Adipocyte (in vitro differentiated cells): Measurements from ENCODE around the gene IMMP2L.

Experiments used
- DNase-seq: peaks from one replicate; pipeline ENCODE4 v3.0.0-alpha.2; 2015; ENCODE audit warnings: low read depth
- H3K27me3 ChIP-seq: replicated peaks from 2 replicates; pipeline ENCODE4 v1.7.0; 2013; ENCODE audit warnings: mild to moderate bottlenecking, low read length, moderate library complexity; ENCODE audit not compliant: control insufficient read depth, insufficient read depth
- H3K36me3 ChIP-seq: 2 replicates; pipeline ENCODE4 v1.7.0; 2013; ENCODE audit warnings: low read length, mild to moderate bottlenecking, moderate library complexity; ENCODE audit not compliant: control insufficient read depth, insufficient read depth, severe bottlenecking
- H3K4me1 ChIP-seq: 2 replicates; pipeline ENCODE4 v1.7.0; 2013; ENCODE audit warnings: mild to moderate bottlenecking, low read length, moderate library complexity; ENCODE audit not compliant: control insufficient read depth, insufficient read depth
- H3K4me3 ChIP-seq: 2 replicates; pipeline ENCODE4 v1.7.0; 2013; ENCODE audit warnings: mild to moderate bottlenecking, low read length, moderate library complexity
- H3K9ac ChIP-seq: 2 replicates; pipeline ENCODE4 v1.7.0; 2013; ENCODE audit warnings: mild to moderate bottlenecking, low read length, moderate library complexity
- H3K9me3 ChIP-seq: 2 replicates; pipeline ENCODE4 v1.7.0; 2013; ENCODE audit warnings: mild to moderate bottlenecking, low read length, moderate library complexity; ENCODE audit not compliant: control insufficient read depth

The IMMP2L gene

GRCh38 chr7:110871856-110872255 lies 690.4 kb downstream of the IMMP2L start:
- DNase-seq = no peak
- H3K4me3 ChIP-seq = no peak overlapping the region
- H3K36me3 ChIP-seq = no peaks in the 10 kb centered on the region
- peaks cover 5% of the 10 kb centered on the region for H3K9me3 ChIP-seq
- H3K9ac ChIP-seq = no peak overlapping the region
- H3K4me1 ChIP-seq = peaks cover 8% of the 10 kb centered on the region
- no peaks in the 10 kb centered on the region for H3K27me3 ChIP-seq

GRCh38 chr7:110870926-110871325 lies 691.4 kb downstream of the IMMP2L start:
- Histone ChIP-seq H3K9ac (no peak overlapping the region), H3K4me3 (no peak overlapping the region), H3K9me3 (peaks cover 6% of the 10 kb centered on the region), H3K4me1 (no peaks in the 10 kb centered on the region), H3K36me3 (no peaks in the 10 kb centered on the region), H3K27me3 (no peaks in the 10 kb centered on the region)
- DNase-seq = no peak

- no peak overlapping the region for H3K9ac ChIP-seq
- no peak overlapping the region for H3K4me3 ChIP-seq
- peaks cover 6% of the 10 kb centered on the region for H3K9me3 ChIP-seq
- peak; percentile 51 for DNase-seq
- H3K4me1 ChIP-seq = no peaks in the 10 kb centered on the region
- no peaks in the 10 kb centered on the region for H3K36me3 ChIP-seq
- H3K27me3 ChIP-seq = no peaks in the 10 kb centered on the region
Observed at GRCh38 chr7:110868458-110868857, 693.8 kb downstream of the IMMP2L start.

GRCh38 chr7:110867771-110868170 lies 694.5 kb downstream of the IMMP2L start:
- H3K9ac ChIP-seq = no peak overlapping the region
- no peak overlapping the region for H3K4me3 ChIP-seq
- H3K9me3 ChIP-seq = peaks cover 6% of the 10 kb centered on the region
- no peaks in the 10 kb centered on the region for H3K27me3 ChIP-seq
- no peaks in the 10 kb centered on the region for H3K4me1 ChIP-seq
- H3K36me3 ChIP-seq = no peaks in the 10 kb centered on the region
- DNase-seq = no peak

- H3K36me3 ChIP-seq = no peaks in the 10 kb centered on the region
Observed at GRCh38 chr7:110863258-110863657, 699.0 kb downstream of the IMMP2L start.

GRCh38 chr7:110861163-110861562 lies 701.1 kb downstream of the IMMP2L start:
- no peaks in the 10 kb centered on the region for H3K27me3 ChIP-seq
- no peaks in the 10 kb centered on the region for H3K4me1 ChIP-seq
- H3K9me3 ChIP-seq = no peaks in the 10 kb centered on the region
- H3K4me3 ChIP-seq = no peak overlapping the region
- no peaks in the 10 kb centered on the region for H3K36me3 ChIP-seq
- no peak for DNase-seq
- H3K9ac ChIP-seq = no peak overlapping the region

More at GRCh38 chr7:110863258-110863657, 699.0 kb downstream of the IMMP2L start:
- Histone ChIP-seq H3K9me3 (peaks cover 6% of the 10 kb centered on the region), H3K9ac (no peak overlapping the region), H3K4me1 (no peaks in the 10 kb centered on the region), H3K4me3 (no peak overlapping the region), H3K27me3 (no peaks in the 10 kb centered on the region)
- DNase-seq = no peak

GRCh38 chr7:110857106-110857505 lies 705.2 kb downstream of the IMMP2L start:
- no peaks in the 10 kb centered on the region for H3K36me3 ChIP-seq
- H3K4me3 ChIP-seq = no peak overlapping the region
- H3K4me1 ChIP-seq = no peaks in the 10 kb centered on the region
- no peak for DNase-seq
- H3K9me3 ChIP-seq = no peaks in the 10 kb centered on the region
- H3K27me3 ChIP-seq = no peaks in the 10 kb centered on the region
- no peak overlapping the region for H3K9ac ChIP-seq

GRCh38 chr7:110856704-110857103 lies 705.6 kb downstream of the IMMP2L start:
- Histone ChIP-seq H3K9me3 (no peaks in the 10 kb centered on the region), H3K9ac (no peak overlapping the region), H3K36me3 (no peaks in the 10 kb centered on the region), H3K27me3 (no peaks in the 10 kb centered on the region), H3K4me3 (no peak overlapping the region), H3K4me1 (no peaks in the 10 kb centered on the region)
- DNase-seq = no peak

- no peaks in the 10 kb centered on the region for H3K27me3 ChIP-seq
- no peaks in the 10 kb centered on the region for H3K4me1 ChIP-seq
- DNase-seq = peak; percentile 25
- no peaks in the 10 kb centered on the region for H3K36me3 ChIP-seq
- no peak overlapping the region for H3K9ac ChIP-seq
- H3K4me3 ChIP-seq = no peak overlapping the region
- H3K9me3 ChIP-seq = no peaks in the 10 kb centered on the region
Observed at GRCh38 chr7:110854651-110855050, 707.6 kb downstream of the IMMP2L start.

GRCh38 chr7:110854166-110854565 lies 708.1 kb downstream of the IMMP2L start:
- no peak overlapping the region for H3K4me3 ChIP-seq
- DNase-seq = no peak
- no peaks in the 10 kb centered on the region for H3K27me3 ChIP-seq
- no peaks in the 10 kb centered on the region for H3K4me1 ChIP-seq
- H3K9me3 ChIP-seq = no peaks in the 10 kb centered on the region
- H3K9ac ChIP-seq = no peak overlapping the region
- H3K36me3 ChIP-seq = no peaks in the 10 kb centered on the region

- H3K9me3 ChIP-seq = no peaks in the 10 kb centered on the region
- no peaks in the 10 kb centered on the region for H3K4me1 ChIP-seq
- no peak overlapping the region for H3K9ac ChIP-seq
- no peaks in the 10 kb centered on the region for H3K27me3 ChIP-seq
- no peak for DNase-seq
- H3K4me3 ChIP-seq = no peak overlapping the region
- no peaks in the 10 kb centered on the region for H3K36me3 ChIP-seq
Observed at GRCh38 chr7:110853263-110853662, 709.0 kb downstream of the IMMP2L start.

- no peaks in the 10 kb centered on the region for H3K4me1 ChIP-seq
- H3K27me3 ChIP-seq = no peaks in the 10 kb centered on the region
- no peak for DNase-seq
- H3K4me3 ChIP-seq = no peak overlapping the region
- no peaks in the 10 kb centered on the region for H3K9me3 ChIP-seq
- H3K9ac ChIP-seq = no peak overlapping the region
- H3K36me3 ChIP-seq = no peaks in the 10 kb centered on the region
Observed at GRCh38 chr7:110852156-110852940, 709.9 kb downstream of the IMMP2L start.
